Left renal pelvis (tissue), 4 donors: ENCODE results near the gene ERC1. TPM values are rescaled to one million over a fixed set of nuclear protein-coding genes. Genes with fewer than 3 reads are reported as not detected.
"Not testable (repeated sequence)": the region's sequence is repeated elsewhere in the genome, so short reads cannot be mapped to it uniquely, and the experiment has no call there.

Experiments
- DNase-seq, 4 donors: peaks; one replicate each; pipeline ENCODE4 v3.0.0-alpha.2; 2013; ENCODE audit warnings: low read depth in 4 of 4, low spot score in 3 of 4
- polyA plus RNA-seq, 4 donors: library from polyadenylated mRNA; unstranded; fragments of 120-200 nt; gene quantifications; one replicate each; pipeline ENCODE4 v1.2.1, GENCODE V29; 2013; ENCODE audit not compliant: insufficient read length in 4 of 4

ERC1 gene
- polyA plus RNA-seq, 4 donors = 30.1 to 42.4 (median 37.8) TPM

DNA sequence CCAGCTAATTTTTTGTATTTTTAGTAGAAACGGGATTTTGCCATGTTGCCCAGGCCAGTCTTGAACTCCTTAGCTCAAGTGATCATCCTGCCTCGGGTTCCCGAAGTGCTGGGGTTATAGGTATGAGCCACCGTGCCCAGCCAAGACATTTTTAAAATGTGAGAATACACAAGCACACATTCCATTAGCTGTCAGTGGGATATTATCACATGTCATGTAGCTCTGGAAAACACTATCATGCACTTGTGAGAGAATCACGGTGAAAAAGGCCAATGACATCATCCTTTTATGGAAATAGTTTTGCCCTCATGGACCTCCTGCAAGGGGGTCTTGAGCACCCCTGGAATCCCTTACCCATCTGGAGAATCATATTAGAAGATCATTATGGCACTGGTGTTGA, 28.3 kb downstream of the ERC1 start:
- no peak for DNase-seq

DNA sequence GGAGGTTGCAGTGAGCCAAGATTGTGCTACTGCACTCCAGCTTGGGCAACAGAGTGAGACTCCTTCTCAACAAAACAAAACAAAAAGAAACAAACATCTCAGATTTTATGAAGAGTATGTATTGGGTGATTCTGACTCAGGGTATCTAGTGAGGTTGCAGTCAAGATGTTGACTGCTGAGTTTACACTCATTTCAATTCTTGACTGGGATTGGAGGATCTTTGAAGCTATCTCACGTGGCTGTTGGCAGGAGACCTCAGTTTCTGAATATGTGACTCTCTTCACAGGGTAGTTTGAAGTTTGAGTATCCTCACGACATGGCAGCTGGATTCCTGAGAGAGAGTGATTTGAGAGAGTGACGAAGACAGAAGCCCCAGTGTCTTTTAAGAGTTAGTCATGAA, 29.4 kb downstream of the ERC1 start:
- DNase-seq = no peak

DNA sequence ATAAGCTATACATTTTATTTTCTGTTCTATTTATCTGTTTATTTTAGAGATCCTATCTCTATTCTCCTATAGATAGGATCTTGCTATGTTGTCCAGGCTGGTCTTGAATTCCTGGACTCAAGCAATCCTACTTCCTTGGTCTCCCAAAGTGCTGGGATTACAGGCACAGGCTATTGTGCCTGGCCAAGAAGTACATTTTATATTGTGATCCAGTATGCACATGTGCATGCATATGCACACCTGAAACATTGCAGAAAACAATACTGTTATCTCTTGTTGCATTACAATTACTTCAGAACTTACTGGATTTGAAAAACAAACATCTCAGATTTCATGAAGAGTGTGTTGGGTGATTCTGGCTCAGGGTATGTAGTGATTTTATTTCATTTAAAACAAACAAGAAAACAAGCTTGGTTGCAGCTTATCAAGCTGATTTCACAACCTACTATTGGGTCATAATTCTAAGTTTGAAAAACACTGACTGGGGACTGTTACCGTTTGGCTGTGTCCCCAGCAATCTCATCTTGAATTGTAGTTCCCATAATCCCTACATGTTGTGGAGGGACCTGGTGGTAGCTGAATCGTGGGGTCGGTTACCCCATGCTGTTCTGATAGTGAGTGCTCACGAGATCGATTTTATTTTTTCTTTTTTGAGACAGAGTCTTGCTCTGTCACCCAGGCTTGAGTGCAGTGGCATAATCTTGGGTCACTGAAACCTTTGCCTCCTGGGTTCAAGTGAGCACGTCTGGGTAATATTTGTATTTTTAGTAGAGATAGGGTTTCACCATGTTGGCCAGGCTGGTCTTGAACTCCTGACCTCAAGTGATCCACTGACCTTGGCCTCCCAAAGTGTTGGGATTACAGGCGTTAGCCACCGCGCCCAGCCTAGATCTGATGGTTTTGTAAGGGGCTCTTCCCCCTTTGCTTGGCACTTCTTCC, 31.3 kb downstream of the ERC1 start:
- no peak for DNase-seq

- DNase-seq = no peak
Measured at GRCh38 chr12:1030779-1031178, 39.8 kb downstream of the ERC1 start.

DNA sequence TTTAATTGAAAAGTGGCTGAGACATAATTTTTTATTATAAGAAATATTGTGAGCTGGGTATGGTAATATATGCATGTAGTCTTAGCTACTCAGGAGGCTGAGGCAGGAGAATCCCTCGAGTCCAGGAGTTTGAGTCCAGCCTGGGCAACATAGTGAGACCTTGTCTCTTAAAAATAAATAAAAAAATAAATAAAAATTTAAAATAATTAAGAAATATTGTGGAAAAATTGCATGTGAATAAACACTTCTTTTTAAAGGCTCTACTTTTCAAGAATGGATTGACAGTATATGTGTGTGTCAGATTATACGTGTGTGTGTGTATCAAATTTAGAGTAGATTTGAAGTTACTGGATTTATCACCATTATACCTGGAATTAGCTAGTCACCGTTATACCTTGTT, 43.2 kb downstream of the ERC1 start:
- no peak for DNase-seq

- DNase-seq = no peak
Measured at GRCh38 chr12:1034751-1035457, 43.9 kb downstream of the ERC1 start.

- no peak for DNase-seq
Measured at GRCh38 chr12:1041478-1041877, 50.5 kb downstream of the ERC1 start.

- no peak for DNase-seq
Measured at GRCh38 chr12:1044199-1044598, 53.2 kb downstream of the ERC1 start.

GRCh38 chr12:1044696-1045095, 53.7 kb downstream of the ERC1 start:
- no peak for DNase-seq

- no peak for DNase-seq
Measured at GRCh38 chr12:1046727-1047126, 55.7 kb downstream of the ERC1 start.

DNA sequence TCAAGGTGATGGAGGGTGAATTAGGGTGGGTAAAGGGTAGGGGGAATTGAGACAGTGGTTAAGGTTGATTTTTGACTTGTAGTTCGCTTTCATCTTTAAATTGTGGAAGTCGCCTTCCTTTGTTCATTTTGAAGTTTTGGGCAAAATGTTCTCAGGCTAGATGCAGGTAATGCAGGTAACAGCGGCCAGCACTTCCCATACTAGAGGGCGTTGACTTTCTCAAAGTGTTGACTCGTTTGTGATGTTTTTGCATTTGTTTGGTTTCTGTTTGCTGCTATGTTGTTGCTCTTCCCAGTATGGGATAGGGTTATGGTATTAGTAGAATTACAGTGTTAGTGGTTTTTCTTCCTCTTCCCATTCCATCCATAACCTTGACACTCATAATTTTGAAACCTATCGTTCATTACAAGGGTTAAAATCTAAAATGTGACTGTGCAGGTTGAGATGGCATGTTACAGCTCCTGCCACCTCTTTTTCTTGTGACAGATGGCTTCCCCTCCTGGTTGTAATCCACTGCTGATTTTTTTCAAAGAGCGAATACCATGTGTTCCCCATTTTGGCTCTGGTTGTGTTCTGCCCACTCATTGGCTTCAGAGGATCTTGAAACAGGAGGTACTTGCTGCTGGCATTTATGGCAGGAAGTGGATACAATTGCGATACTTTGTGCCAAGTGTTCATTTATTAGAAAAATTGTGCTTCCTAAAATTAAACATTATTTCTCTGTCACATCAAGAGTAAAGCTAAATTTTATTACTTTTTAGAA, 57.1 kb downstream of the ERC1 start:
- no peak for DNase-seq

GRCh38 chr12:1050059-1050707, 59.2 kb downstream of the ERC1 start:
- DNase-seq = no peak

DNA sequence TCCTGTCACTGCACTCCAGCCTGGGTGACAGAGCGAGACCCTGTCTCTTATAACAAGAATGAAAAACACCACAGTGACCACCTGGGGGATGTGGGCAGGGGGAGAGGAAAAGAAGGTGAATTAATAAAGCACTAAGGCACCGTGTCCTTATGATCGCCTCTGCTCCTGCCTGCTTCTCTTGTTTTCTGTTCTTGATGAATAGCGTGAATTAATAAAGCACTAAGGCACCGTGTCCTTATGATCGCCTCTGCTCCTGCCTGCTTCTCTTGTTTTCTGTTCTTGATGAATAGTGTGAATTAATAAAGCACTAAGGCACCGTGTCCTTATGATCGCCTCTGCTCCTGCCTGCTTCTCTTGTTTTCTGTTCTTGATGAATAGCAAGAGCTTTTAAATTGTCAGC, 60.6 kb downstream of the ERC1 start:
- not testable (repeated sequence) for DNase-seq

- no peak for DNase-seq
Measured at GRCh38 chr12:1053690-1054089, 62.7 kb downstream of the ERC1 start.

GRCh38 chr12:1054117-1054870, 63.3 kb downstream of the ERC1 start:
- no peak for DNase-seq

DNA sequence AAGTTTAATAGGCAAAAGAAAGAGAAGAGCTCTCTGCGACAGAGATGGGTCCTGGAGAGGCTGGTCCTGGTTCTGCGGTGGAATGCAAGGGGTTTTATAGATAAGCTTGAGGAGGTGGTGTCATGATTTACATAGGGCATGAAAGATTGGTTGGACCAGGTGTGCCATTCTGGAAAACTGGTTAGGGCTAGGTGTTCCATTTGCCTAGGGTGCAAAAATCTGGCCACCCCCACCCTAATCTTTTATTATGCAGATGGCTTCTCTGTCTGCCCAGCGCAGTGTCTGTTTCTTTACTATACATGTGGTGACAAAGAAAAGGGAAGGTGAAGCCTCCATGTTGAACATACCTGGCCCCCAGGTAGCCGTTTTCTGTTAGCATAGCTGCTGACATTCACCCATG, 65.4 kb downstream of the ERC1 start:
- DNase-seq = no peak

GRCh38 chr12:1058423-1058822, 67.4 kb downstream of the ERC1 start:
- no peak for DNase-seq

- DNase-seq = no peak
Measured at GRCh38 chr12:1059162-1059561, 68.1 kb downstream of the ERC1 start.

GRCh38 chr12:1063852-1064251, 72.8 kb downstream of the ERC1 start:
- no peak for DNase-seq

DNA sequence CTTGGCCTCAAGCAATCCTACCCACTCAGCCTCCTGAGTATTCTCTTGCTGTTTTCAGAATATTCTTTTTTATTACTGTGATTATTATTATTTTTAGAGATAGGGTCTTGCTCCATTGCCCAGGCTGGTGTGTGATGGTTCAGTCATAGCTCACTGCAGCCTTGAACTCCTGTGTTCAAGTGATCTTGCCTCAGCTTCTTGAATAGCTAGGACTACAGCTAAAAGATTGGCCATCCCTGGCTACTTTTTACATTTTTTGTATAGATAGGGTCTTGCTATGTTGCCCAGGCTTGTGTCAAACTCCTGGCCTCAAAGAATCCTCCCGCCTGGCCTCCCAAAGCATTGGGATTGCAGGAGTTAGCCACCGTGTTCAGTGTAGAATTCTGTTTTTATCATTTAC, 73.3 kb downstream of the ERC1 start:
- no peak for DNase-seq
